ENCODE results near the gene LTA. TPM values are rescaled to one million over a fixed set of nuclear protein-coding genes. Genes with fewer than 3 reads are reported as not detected.
A peak's percentile ranks its signal among the peaks of the same experiment; 100 is the strongest.

LTA gene
- not detected in 2 replicates for total RNA-seq (2014; rRNA removed; shearing (Covaris generic))
- polyA plus RNA-seq (2015; cell fraction: cytosol; rRNA removed) = not detected in 2 replicates
- not detected in 2 replicates for polyA plus RNA-seq (2015; cell fraction: nucleus; rRNA removed)

DNA sequence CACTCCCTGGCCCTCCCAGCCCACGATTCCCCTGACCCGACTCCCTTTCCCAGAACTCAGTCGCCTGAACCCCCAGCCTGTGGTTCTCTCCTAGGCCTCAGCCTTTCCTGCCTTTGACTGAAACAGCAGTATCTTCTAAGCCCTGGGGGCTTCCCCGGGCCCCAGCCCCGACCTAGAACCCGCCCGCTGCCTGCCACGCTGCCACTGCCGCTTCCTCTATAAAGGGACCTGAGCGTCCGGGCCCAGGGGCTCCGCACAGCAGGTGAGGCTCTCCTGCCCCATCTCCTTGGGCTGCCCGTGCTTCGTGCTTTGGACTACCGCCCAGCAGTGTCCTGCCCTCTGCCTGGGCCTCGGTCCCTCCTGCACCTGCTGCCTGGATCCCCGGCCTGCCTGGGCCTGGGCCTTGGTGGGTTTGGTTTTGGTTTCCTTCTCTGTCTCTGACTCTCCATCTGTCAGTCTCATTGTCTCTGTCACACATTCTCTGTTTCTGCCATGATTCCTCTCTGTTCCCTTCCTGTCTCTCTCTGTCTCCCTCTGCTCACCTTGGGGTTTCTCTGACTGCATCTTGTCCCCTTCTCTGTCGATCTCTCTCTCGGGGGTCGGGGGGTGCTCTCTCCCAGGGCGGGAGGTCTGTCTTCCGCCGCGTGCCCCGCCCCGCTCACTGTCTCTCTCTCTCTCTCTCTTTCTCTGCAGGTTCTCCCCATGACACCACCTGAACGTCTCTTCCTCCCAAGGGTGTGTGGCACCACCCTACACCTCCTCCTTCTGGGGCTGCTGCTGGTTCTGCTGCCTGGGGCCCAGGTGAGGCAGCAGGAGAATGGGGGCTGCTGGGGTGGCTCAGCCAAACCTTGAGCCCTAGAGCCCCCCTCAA, at the start of gene LTA:
TSS of gene LTA (plus strand) at position 249 of the 871 bp plus-strand sequence. CDS start at position 703, 454 bp downstream.
- no peak for DNase-seq (ENCODE audit: low read depth, low spot score)
- in situ Hi-C loops (cut with HindIII; ENCODE audit: low pct_unique_long_range_greater_than_20kb, low sequenced_read_pairs) = no loop called here

GRCh38 chr6:31525553-31525931, 46.5 kb upstream of the LTA start:
- DNase-seq (ENCODE audit: low read depth, low spot score) = no peak
- in situ Hi-C loops (cut with HindIII; ENCODE audit: low pct_unique_long_range_greater_than_20kb, low sequenced_read_pairs) = no loop called here

- in situ Hi-C loops (cut with HindIII; ENCODE audit: low pct_unique_long_range_greater_than_20kb, low sequenced_read_pairs) = no loop called here
- no peak for DNase-seq (ENCODE audit: low read depth, low spot score)
Observed at GRCh38 chr6:31525932-31526591, 46.0 kb upstream of the LTA start.

- no peak for DNase-seq (ENCODE audit: low read depth, low spot score)
- in situ Hi-C loops (cut with HindIII; ENCODE audit: low pct_unique_long_range_greater_than_20kb, low sequenced_read_pairs) = no loop called here
Observed at GRCh38 chr6:31528307-31528777, 43.7 kb upstream of the LTA start.

DNA sequence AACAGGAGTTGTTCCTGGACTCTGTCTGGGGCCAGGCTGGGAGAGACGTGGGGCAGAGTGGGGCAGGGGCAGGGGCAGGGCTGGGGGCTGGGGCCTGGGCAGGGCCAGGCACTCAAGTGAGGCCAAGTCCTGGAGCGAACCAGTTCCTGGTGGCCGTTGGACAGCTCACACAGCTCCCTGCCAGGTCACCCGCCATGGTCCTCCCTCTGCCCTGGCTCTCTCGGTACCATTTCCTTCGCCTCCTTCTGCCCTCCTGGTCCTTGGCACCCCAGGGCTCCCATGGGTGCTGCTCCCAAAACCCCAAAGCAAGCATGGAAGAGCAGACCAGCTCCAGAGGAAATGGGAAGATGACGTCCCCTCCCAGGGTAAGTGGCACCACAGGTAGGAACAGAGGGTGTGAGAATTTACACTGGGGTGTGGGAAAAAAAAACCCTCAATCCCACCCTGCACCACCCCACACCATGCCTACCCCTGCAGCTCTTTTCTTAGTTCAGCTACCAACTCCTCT, 43.2 kb upstream of the LTA start, which contains the start of gene MCCD1:
TSS of gene MCCD1 (plus strand) at position 142 of the 508 bp plus-strand sequence. CDS start at position 195, 53 bp downstream.
- in situ Hi-C loops (cut with HindIII; ENCODE audit: low pct_unique_long_range_greater_than_20kb, low sequenced_read_pairs) = no loop called here
- no peak for DNase-seq (ENCODE audit: low read depth, low spot score)

DNA sequence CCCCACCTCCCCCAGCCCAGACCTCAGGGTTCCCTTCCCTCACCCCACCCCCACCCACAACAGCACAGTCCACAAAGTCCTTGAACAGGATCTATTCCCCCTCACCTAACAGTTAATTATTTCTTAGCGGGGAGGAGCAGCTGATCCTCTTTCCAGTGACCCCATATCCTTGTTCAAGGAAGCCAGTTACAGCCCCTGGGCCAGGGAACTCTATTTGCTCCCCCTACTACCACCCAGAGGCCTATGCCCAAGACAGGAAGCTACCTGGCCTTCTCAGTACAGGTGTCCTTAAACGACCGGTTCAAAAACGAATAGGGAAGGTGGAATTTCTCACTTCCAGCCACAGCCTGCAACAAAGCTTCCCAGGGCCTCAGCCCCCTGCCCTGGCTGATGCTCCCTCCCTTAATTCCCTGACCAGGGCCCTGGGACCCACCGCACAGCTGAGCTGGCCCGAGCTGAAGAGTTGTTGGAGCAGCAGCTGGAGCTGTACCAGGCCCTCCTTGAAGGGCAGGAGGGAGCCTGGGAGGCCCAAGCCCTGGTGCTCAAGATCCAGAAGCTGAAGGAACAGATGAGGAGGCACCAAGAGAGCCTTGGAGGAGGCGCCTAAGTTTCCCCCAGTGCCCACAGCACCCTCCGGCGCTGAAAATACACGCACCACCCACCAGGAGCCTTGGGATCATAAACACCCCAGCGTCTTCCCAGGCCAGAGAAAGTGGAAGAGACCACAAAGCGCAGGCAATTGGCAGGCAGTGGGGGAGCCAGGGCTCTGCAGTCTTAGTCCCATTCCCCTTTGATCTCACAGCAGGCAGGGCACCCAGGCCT, 42.5 kb upstream of the LTA start:
- no peak for DNase-seq (ENCODE audit: low read depth, low spot score)
- in situ Hi-C loops (cut with HindIII; ENCODE audit: low pct_unique_long_range_greater_than_20kb, low sequenced_read_pairs) = no loop called here

- in situ Hi-C loops (cut with HindIII; ENCODE audit: low pct_unique_long_range_greater_than_20kb, low sequenced_read_pairs) = no loop called here
- DNase-seq (ENCODE audit: low read depth, low spot score) = no peak
Observed at GRCh38 chr6:31530659-31531058, 41.4 kb upstream of the LTA start.

DNA sequence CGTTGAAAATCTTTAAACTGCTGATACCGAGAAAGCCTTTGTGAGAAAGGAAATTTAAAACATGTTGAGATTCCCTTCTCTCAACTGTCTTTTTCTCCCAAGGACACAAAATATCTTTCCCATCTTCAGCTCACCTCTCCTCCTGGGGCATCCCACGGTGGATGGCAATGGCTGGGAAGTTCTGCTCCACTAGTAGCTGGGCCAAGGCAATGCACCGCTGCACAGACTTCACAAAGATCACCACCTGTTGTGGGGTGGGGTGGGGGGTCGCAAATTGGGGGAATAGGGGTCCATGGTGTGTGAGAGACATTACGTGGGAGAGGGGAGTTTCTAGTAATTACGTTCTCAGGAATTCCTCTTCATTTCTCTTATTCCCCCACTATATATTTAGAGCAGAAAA, 40.9 kb upstream of the LTA start:
- in situ Hi-C loops (cut with HindIII; ENCODE audit: low pct_unique_long_range_greater_than_20kb, low sequenced_read_pairs) = no loop called here
- no peak for DNase-seq (ENCODE audit: low read depth, low spot score)

DNA sequence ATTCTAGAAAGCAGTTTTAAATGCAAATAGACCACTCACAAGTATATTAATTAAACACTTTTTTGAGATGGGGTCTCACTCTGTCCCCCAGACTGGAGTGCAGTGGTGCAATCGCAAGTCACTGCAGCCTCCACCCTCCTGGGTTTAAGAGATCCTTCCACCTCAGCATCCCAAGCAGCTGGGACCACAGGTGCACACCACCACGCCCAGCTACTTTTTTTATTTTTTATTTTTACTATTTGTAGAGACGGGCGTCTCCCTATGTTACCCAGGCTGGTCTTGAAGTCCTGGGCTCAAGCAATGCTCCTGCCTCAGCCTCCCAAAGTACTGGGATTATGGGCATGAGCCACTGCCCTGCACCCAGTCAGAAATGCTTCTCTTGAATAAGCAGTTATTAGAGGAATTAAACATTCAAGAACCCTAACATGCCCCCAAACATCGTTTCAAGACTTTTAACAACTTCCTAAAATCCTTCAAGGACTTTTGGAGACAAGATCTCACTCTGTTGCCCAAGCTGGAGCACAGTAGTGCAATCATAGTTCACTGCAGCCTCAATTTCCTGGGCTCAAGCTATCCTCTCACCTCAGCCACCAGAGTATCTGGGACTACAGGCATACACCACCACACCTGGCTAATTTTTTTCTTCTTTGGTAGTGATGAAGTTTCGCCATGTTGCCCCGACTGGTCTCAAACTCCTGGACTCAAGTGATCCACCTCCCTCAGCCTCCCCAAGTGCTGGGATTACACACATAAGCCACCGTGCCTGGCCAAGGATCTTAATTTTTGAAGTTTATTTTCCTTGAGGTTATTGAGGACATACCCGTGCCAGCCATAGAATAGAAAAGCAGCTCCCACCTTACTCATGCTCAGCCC, 40.1 kb upstream of the LTA start:
- in situ Hi-C loops (cut with HindIII; ENCODE audit: low pct_unique_long_range_greater_than_20kb, low sequenced_read_pairs) = no loop called here
- DNase-seq (ENCODE audit: low read depth, low spot score) = no peak

- in situ Hi-C loops (cut with HindIII; ENCODE audit: low pct_unique_long_range_greater_than_20kb, low sequenced_read_pairs) = no loop called here
- peak; percentile 32 for DNase-seq (ENCODE audit: low read depth, low spot score)
Observed at GRCh38 chr6:31532644-31533454, 39.2 kb upstream of the LTA start.

- in situ Hi-C loops (cut with HindIII; ENCODE audit: low pct_unique_long_range_greater_than_20kb, low sequenced_read_pairs) = no loop called here
- DNase-seq (ENCODE audit: low read depth, low spot score) = no peak
Observed at GRCh38 chr6:31533455-31533841, 38.6 kb upstream of the LTA start.

GRCh38 chr6:31534011-31534410, 38.1 kb upstream of the LTA start:
- DNase-seq (ENCODE audit: low read depth, low spot score) = no peak
- in situ Hi-C loops (cut with HindIII; ENCODE audit: low pct_unique_long_range_greater_than_20kb, low sequenced_read_pairs) = no loop called here

DNA sequence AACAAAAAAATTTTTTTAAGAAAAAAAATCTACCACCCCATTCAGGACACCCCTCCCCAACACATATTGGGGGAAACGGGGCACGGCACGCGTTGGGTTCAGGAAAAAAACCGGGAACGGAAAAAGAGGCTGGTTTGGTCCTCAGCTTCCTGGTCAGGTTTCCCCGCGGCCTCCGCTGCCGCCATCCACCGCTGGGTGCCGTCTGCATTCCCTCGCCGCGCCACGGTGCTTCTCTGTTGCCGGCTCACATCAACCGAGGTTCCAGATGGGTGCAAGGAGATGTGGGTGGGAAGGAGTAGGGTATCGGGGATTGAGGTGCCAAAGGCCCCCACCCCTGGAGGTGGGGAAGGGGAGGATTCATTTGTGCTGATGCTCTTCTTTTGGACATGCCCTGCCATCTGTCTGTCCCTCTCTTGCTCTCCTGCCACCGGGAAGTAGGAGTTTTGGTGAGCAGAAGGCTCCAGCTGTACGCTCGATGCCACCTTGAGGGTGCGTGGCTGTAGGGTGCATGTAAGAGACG, 37.5 kb upstream of the LTA start:
- in situ Hi-C loops (cut with HindIII; ENCODE audit: low pct_unique_long_range_greater_than_20kb, low sequenced_read_pairs) = no loop called here
- DNase-seq (ENCODE audit: low read depth, low spot score) = no peak

GRCh38 chr6:31535538-31536324, 36.4 kb upstream of the LTA start:
- no peak for DNase-seq (ENCODE audit: low read depth, low spot score)
- in situ Hi-C loops (cut with HindIII; ENCODE audit: low pct_unique_long_range_greater_than_20kb, low sequenced_read_pairs) = no loop called here

GRCh38 chr6:31538805-31539400, 33.2 kb upstream of the LTA start:
- in situ Hi-C loops (cut with HindIII; ENCODE audit: low pct_unique_long_range_greater_than_20kb, low sequenced_read_pairs) = no loop called here

More at GRCh38 chr6:31538805-31539400, 33.2 kb upstream of the LTA start:
- DNase-seq (ENCODE audit: low read depth, low spot score) = no peak

All from SK-MEL-5 (cell line).